ENCODE data around the gene PLK3.
"Not testable (repeated sequence)": the region's sequence is repeated elsewhere in the genome, so short reads cannot be mapped to it uniquely, and the experiment has no call there.

Gene PLK3

GRCh38 chr1:44810101-44810761 is 10.1 kb downstream of the PLK3 start:
- DNase-seq = no peak

- not testable (repeated sequence) for DNase-seq
These were observed 10.6 kb downstream of the PLK3 start for GRCh38 chr1:44810762-44811105.

- no peak for DNase-seq
These were observed 11.1 kb downstream of the PLK3 start for GRCh38 chr1:44811234-44811633.

GRCh38 chr1:44812822-44813543 is 12.8 kb downstream of the PLK3 start:
- DNase-seq = no peak

GRCh38 chr1:44815926-44816325 is 15.7 kb downstream of the PLK3 start:
- DNase-seq = not testable (repeated sequence)

- no peak for DNase-seq
These were observed 17.1 kb downstream of the PLK3 start for GRCh38 chr1:44817307-44817706.

GRCh38 chr1:44817771-44818495 is 17.8 kb downstream of the PLK3 start:
- DNase-seq = no peak

- DNase-seq = no peak
These were observed 19.0 kb downstream of the PLK3 start for GRCh38 chr1:44819196-44819607.

- no peak for DNase-seq
These were observed 19.6 kb downstream of the PLK3 start for GRCh38 chr1:44819608-44820327.

- no peak for DNase-seq
These were observed 20.4 kb downstream of the PLK3 start for GRCh38 chr1:44820328-44821239.

- DNase-seq = no peak
These were observed 21.1 kb downstream of the PLK3 start for GRCh38 chr1:44821240-44821715.

GRCh38 chr1:44822131-44822701 is 22.0 kb downstream of the PLK3 start:
- no peak for DNase-seq

GRCh38 chr1:44822981-44823451 is 22.8 kb downstream of the PLK3 start:
- no peak for DNase-seq

- not testable (repeated sequence) for DNase-seq
These were observed 24.2 kb downstream of the PLK3 start for GRCh38 chr1:44824392-44824791.

- no peak for DNase-seq
These were observed 26.4 kb downstream of the PLK3 start for GRCh38 chr1:44826375-44827196.

- DNase-seq = no peak
These were observed 27.2 kb downstream of the PLK3 start for GRCh38 chr1:44827197-44828002.

- DNase-seq = no peak
These were observed 27.9 kb downstream of the PLK3 start for GRCh38 chr1:44828003-44828651.

- no peak for DNase-seq
These were observed 28.8 kb downstream of the PLK3 start for GRCh38 chr1:44828841-44829440.
